ENCODE measurements around the gene ATP1B2. TPM values are rescaled to one million over a fixed set of nuclear protein-coding genes. Genes with fewer than 3 reads are reported as not detected.

The ATP1B2 gene
- total and polyA plus RNA-seq, 9 of the 15 experiments (the other 6 are each of a cell fraction or from before 2014, with no cell fraction given) = 0.23 to 6.0 (median 0.99) TPM

- peak; percentile 28 to 33; a peak in 3 of 4 replicates for TF ChIP-seq RAD21 (CRISPR knock-in tag; conservative IDR thresholded peaks at IDR 0.05 in 1 of 2, IDR thresholded peaks at IDR 0.05 in 1 of 2)
- TF ChIP-seq DLX4 (CRISPR knock-in tag; IDR thresholded peaks at IDR 0.05) = no peak
- TF ChIP-seq HCFC1 (IDR thresholded peaks at IDR 0.05; ENCODE audit: low read depth, low read length) = peak; percentile 28
- no peak for TF ChIP-seq ZNF511 (CRISPR knock-in tag; IDR thresholded peaks at IDR 0.05)
- no peak for TF ChIP-seq MED1 (CRISPR knock-in tag; IDR thresholded peaks at IDR 0.05; ENCODE audit: borderline replicate concordance)
- peak in 1 of 3 experiments; percentile 36 for TF ChIP-seq YY1 (IDR thresholded peaks at IDR 0.05; ENCODE audit: borderline replicate concordance in 1 of 3, control insufficient read depth in 1 of 3, extremely low read depth in 1 of 3, insufficient read depth in 3 of 3, insufficient read length in 1 of 3, insufficient replicate concordance in 2 of 3, low read depth in 1 of 3, low read length in 2 of 3)
- TF ChIP-seq HBP1 (CRISPR knock-in tag; IDR thresholded peaks at IDR 0.05) = no peak
- TF ChIP-seq ZNF3 (CRISPR knock-in tag; IDR thresholded peaks at IDR 0.05) = no peak
- peak; percentile 80 for TF ChIP-seq ZNF740 (CRISPR knock-in tag; IDR thresholded peaks at IDR 0.05)
- peak in 1 of 2 experiments; percentile 59; a peak in 1 of 4 replicates for TF ChIP-seq ZNF740 (tag; IDR thresholded peaks at IDR 0.05)
- peak; percentile 66 for TF ChIP-seq ZFX (CRISPR knock-in tag; IDR thresholded peaks at IDR 0.05)
- TF ChIP-seq CTCF (IDR thresholded peaks at IDR 0.05 in 2 of 3, conservative IDR thresholded peaks at IDR 0.05 in 1 of 3; ENCODE audit: insufficient read depth in 2 of 3, low read depth in 1 of 3, low read length in 3 of 3) = peak; percentile 75 to 98 (median 98)
- TF ChIP-seq ZBTB7A (IDR thresholded peaks at IDR 0.05; ENCODE audit: borderline replicate concordance, control insufficient read depth, low read depth, low read length) = peak; percentile 62; the same call in 1 of the 2 replicates
- no peak for TF ChIP-seq NELFE (IDR thresholded peaks at IDR 0.05; ENCODE audit: insufficient read depth, insufficient read length)
These were observed 36.1 kb upstream of the ATP1B2 start, which contains the start of gene FXR2 (continued) for GRCh38 chr17:7614425-7615264.
